Rectal smooth muscle tissue (tissue), 1 donor: ENCODE measurements around the gene THADA.
"Not testable (repeated sequence)": the region's sequence is repeated elsewhere in the genome, so short reads cannot be mapped to it uniquely, and the experiment has no call there.

Source experiments
- H3K27ac ChIP-seq: one replicate; pipeline ENCODE4 v1.7.0; 2013; ENCODE audit warnings: low read depth, low read length, inconsistent platforms
- H3K27me3 ChIP-seq: one replicate; pipeline ENCODE4 v1.7.0; 2013; ENCODE audit warnings: low read length; ENCODE audit not compliant: control insufficient read depth, insufficient read depth
- H3K36me3 ChIP-seq: one replicate; pipeline ENCODE4 v1.7.0; 2013; ENCODE audit warnings: low read length; ENCODE audit not compliant: control insufficient read depth, insufficient read depth
- H3K4me1 ChIP-seq: one replicate; pipeline ENCODE4 v1.7.0; 2013; ENCODE audit warnings: low read length; ENCODE audit not compliant: control insufficient read depth, insufficient read depth
- H3K4me3 ChIP-seq: one replicate; pipeline ENCODE4 v1.7.0; 2013; ENCODE audit warnings: low read length
- H3K9ac ChIP-seq: one replicate; pipeline ENCODE4 v1.7.0; 2013; ENCODE audit warnings: low read length

Gene THADA

DNA sequence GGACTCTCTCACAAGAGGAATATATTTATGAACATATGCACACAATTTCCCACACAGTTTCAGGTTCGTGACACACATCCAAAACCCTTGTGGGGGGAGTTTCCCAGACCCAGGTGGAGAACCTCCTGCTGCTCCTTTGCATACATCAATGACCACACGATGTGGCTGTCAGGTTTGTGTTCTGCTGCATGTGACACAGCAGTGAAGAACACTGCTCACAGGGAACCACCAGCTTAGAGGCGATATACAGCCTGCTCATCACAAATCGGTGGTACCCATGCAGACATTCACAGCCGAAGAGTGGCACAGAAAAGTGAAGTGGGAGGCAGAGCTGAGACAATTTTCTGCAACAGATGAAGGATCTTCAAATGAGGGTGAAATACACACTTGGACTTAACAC, 193.8 kb downstream of the THADA start:
- no peaks in the 10 kb centered on the region for H3K36me3 ChIP-seq
- H3K9ac ChIP-seq, result no peak overlapping the region
- H3K27me3 ChIP-seq, result no peaks in the 10 kb centered on the region
- no peak overlapping the region for H3K4me3 ChIP-seq
- H3K4me1 ChIP-seq, result peaks cover 33% of the 10 kb centered on the region
- H3K27ac ChIP-seq, result peak overlapping the region; percentile 21

DNA sequence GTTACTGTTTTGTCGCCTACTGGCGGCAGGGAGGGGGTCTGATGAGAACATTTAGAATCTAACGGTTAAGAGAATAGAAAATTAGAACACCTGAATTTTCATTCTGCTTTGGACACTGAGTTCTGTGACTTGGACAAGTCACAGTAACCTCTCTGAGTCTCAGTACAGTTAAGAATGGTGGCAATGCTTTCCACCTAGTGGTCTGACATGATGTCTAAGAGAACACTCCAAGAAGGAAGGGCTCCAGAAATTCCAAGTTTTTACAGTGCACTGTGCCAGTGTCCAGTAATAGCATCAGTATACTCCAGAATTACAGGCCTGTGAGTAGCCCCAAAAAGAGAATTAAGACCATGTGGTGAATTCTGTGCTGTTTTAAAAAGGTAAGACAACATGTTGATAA, 195.3 kb downstream of the THADA start:
- no peaks in the 10 kb centered on the region for H3K36me3 ChIP-seq
- no peak overlapping the region for H3K4me3 ChIP-seq
- H3K27me3 ChIP-seq, result no peaks in the 10 kb centered on the region
- peaks cover 23% of the 10 kb centered on the region for H3K4me1 ChIP-seq
- peak overlapping the region; percentile 78 for H3K27ac ChIP-seq
- no peak overlapping the region for H3K9ac ChIP-seq

GRCh38 chr2:43399515-43400264, 196.1 kb downstream of the THADA start:
- Histone ChIP-seq H3K27ac (peak overlapping the region; percentile 80), H3K4me3 (no peak overlapping the region), H3K36me3 (no peaks in the 10 kb centered on the region), H3K27me3 (no peaks in the 10 kb centered on the region), H3K9ac (no peak overlapping the region), H3K4me1 (peaks cover 23% of the 10 kb centered on the region)

DNA sequence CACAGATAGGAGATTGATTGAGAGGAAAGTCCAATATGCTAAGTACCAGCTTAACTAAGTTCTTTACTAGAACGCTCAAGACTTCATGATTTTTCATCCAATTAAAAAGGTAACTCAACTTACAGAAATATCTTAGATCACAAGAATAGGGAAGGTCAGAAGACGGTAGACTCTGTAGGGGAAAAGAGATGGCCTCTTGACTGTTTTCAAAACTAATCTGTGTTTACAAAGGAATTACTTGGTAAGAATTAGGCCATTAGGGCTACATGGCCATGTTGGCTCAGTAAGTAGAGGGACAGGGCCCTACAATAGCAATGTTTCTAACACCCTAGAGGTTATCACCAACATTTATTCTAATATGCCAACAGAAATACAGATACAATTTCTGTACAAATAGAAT, 196.7 kb downstream of the THADA start:
- Histone ChIP-seq H3K4me3 (no peak overlapping the region), H3K36me3 (no peaks in the 10 kb centered on the region), H3K27me3 (no peaks in the 10 kb centered on the region), H3K9ac (no peak overlapping the region), H3K27ac (peak overlapping the region; percentile 80), H3K4me1 (peaks cover 23% of the 10 kb centered on the region)

GRCh38 chr2:43397821-43398220, 198.0 kb downstream of the THADA start:
- no peak overlapping the region for H3K4me3 ChIP-seq
- peaks cover 23% of the 10 kb centered on the region for H3K4me1 ChIP-seq
- H3K27me3 ChIP-seq, result no peaks in the 10 kb centered on the region
- H3K36me3 ChIP-seq, result no peaks in the 10 kb centered on the region
- peak overlapping the region; percentile 4 for H3K27ac ChIP-seq
- no peak overlapping the region for H3K9ac ChIP-seq

GRCh38 chr2:43397411-43397810, 198.4 kb downstream of the THADA start:
- no peaks in the 10 kb centered on the region for H3K27me3 ChIP-seq
- peaks cover 23% of the 10 kb centered on the region for H3K4me1 ChIP-seq
- H3K9ac ChIP-seq, result no peak overlapping the region
- no peak overlapping the region for H3K27ac ChIP-seq
- H3K36me3 ChIP-seq, result no peaks in the 10 kb centered on the region
- H3K4me3 ChIP-seq, result no peak overlapping the region

GRCh38 chr2:43396344-43396743, 199.5 kb downstream of the THADA start:
- not testable (repeated sequence) for H3K9ac ChIP-seq, H3K27ac ChIP-seq, H3K4me3 ChIP-seq, H3K27me3 ChIP-seq, H3K36me3 ChIP-seq
- peaks cover 28% of the 10 kb centered on the region for H3K4me1 ChIP-seq

- no peak overlapping the region for H3K27ac ChIP-seq
- H3K4me1 ChIP-seq, result peaks cover 19% of the 10 kb centered on the region
- no peaks in the 10 kb centered on the region for H3K36me3 ChIP-seq
Observed at GRCh38 chr2:43393918-43394317, 201.9 kb downstream of the THADA start.

DNA sequence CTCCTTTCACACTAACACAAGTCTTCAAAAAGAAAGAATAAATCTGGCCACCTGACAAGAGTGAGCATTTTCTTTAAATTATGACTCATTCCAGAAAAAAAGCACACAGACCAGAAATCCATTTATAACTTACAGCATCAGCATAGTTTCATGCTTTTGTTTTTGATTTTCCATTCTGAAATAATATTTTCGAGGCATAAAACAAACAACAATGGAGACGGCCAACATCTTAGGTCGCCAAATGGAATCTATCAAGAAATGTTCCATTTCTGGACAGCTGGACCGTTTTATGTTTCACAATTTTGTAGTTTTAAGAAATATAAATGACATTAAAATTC, 204.0 kb downstream of the THADA start:
- Histone ChIP-seq H3K4me3 (no peak overlapping the region), H3K4me1 (peaks cover 25% of the 10 kb centered on the region), H3K27ac (peak overlapping the region; percentile 34), H3K27me3 (no peaks in the 10 kb centered on the region), H3K36me3 (no peaks in the 10 kb centered on the region), H3K9ac (no peak overlapping the region)

More at GRCh38 chr2:43393918-43394317, 201.9 kb downstream of the THADA start:
- Histone ChIP-seq H3K9ac (no peak overlapping the region), H3K27me3 (no peaks in the 10 kb centered on the region), H3K4me3 (no peak overlapping the region)

GRCh38 chr2:43391201-43391877, 204.5 kb downstream of the THADA start:
- Histone ChIP-seq H3K4me1 (peaks cover 25% of the 10 kb centered on the region), H3K36me3 (no peaks in the 10 kb centered on the region), H3K4me3 (no peak overlapping the region), H3K27ac (peak overlapping the region; percentile 34), H3K9ac (no peak overlapping the region), H3K27me3 (no peaks in the 10 kb centered on the region)

DNA sequence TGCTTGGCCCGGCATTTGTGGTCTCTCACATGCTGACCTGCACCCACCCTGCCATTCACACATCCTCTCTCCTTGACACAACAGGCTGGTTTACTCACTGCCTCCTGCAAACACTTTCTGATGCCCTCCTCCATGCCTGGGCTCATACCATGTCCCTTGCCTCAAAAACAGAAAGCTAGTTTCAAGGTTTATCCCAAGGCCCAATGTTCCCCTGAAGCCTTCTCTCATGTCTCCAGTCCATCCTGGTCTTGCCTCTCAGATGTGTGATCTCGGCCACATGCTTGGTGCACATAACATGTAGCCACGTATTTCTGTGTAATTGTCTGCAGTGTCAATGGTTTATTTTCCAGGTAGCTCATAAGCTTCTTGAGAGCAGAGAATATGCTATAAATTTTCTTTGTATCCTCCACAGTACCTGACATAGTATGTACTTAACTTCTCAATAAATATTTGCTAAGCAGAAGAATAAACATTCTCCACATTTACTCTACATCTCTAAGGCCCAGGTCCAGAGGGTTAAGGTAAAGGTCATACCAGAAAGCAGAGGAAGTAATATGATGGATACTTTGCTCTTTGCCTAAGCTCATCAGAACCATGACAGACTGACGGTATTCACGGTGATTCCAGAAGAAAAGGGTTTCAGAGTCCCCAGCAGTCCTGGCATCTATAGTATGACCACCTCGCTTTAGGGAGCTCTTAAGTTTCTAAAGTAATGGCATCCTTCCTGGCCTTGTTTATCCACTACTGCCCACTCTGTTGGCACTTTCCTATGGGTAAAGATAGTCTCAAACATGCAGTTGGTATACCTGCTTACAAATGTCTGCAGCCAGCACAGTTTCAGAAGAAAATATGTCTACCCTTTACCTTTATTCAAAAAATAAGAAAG, 206.0 kb downstream of the THADA start:
- no peaks in the 10 kb centered on the region for H3K36me3 ChIP-seq
- H3K9ac ChIP-seq, result no peak overlapping the region
- no peak overlapping the region for H3K27ac ChIP-seq
- H3K4me1 ChIP-seq, result peaks cover 25% of the 10 kb centered on the region
- no peaks in the 10 kb centered on the region for H3K27me3 ChIP-seq
- no peak overlapping the region for H3K4me3 ChIP-seq

- Histone ChIP-seq H3K36me3 (no peaks in the 10 kb centered on the region), H3K27ac (peak overlapping the region; percentile 14), H3K27me3 (no peaks in the 10 kb centered on the region), H3K4me1 (peaks cover 25% of the 10 kb centered on the region), H3K4me3 (no peak overlapping the region), H3K9ac (no peak overlapping the region)
Observed at GRCh38 chr2:43388371-43388770, 207.5 kb downstream of the THADA start.
